Measurements from ENCODE around the gene ATN1. TPM values are rescaled to one million over a fixed set of nuclear protein-coding genes. Genes with fewer than 3 reads are reported as not detected.

ATN1 gene
- total RNA-seq, 4 donors from 2014 or later: 59.1 to 160 (median 112) TPM

- intact Hi-C loops (cut with DNase I; ENCODE audit: low total_unique reads): no loop called here
These were observed 403 bp downstream of the ATN1 start for GRCh38 chr12:6928022-6928702.

GRCh38 chr12:6928703-6929407, 1.1 kb downstream of the ATN1 start:
- no peak for DNase-seq
- Histone ChIP-seq H3K27ac (peak overlapping the region; percentile 96 to 99 (median 98)), H3K4me3 (peak overlapping the region; percentile 94 to 97 (median 94)), H3K36me3 (no peaks in the 10 kb centered on the region), H3K4me1 (peaks cover 35 to 84% (median 71%) of the 10 kb centered on the region in 4 donors), H3K27me3 (no peaks in the 10 kb centered on the region), H3K9me3 (no peaks in the 10 kb centered on the region)
- WGBS, 2 donors (ENCODE audit: low coverage in 1 of 2): 11% methylated on average over 19 of the region's 19 CpGs; no CpG with 5 or more reads in 1 of the 2 donors
- intact Hi-C loops (cut with DNase I; ENCODE audit: low total_unique reads): no loop called here
- in situ Hi-C loops (cut with MboI; ENCODE audit: low pct_ligation_motif_present in 1 of 4, low pct_unique_long_range_greater_than_20kb in 1 of 4, low sequenced_read_pairs in 3 of 4): loop anchor here in 2 of 4 donors (25.0 kb wide), 1 partner anchor 183 kb away; the partner anchor contains the start of gene C1RL (in 2 of the 2)
- TF ChIP-seq POLR2AphosphoS5 (IDR thresholded peaks at IDR 0.05): no peak
- no peak for TF ChIP-seq EP300 (IDR thresholded peaks at IDR 0.05; ENCODE audit: low read depth)
- no peak for TF ChIP-seq POLR2A (IDR thresholded peaks at IDR 0.05)
- TF ChIP-seq, protein P1, sequence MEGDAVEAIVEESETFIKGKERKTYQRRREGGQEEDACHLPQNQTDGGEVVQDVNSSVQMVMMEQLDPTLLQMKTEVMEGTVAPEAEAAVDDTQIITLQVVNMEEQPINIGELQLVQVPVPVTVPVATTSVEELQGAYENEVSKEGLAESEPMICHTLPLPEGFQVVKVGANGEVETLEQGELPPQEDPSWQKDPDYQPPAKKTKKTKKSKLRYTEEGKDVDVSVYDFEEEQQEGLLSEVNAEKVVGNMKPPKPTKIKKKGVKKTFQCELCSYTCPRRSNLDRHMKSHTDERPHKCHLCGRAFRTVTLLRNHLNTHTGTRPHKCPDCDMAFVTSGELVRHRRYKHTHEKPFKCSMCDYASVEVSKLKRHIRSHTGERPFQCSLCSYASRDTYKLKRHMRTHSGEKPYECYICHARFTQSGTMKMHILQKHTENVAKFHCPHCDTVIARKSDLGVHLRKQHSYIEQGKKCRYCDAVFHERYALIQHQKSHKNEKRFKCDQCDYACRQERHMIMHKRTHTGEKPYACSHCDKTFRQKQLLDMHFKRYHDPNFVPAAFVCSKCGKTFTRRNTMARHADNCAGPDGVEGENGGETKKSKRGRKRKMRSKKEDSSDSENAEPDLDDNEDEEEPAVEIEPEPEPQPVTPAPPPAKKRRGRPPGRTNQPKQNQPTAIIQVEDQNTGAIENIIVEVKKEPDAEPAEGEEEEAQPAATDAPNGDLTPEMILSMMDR (IDR thresholded peaks at IDR 0.05): no peak

More at GRCh38 chr12:6928022-6928702, 403 bp downstream of the ATN1 start:
- Histone ChIP-seq H3K27ac (peak overlapping the region; percentile 96 to 99 (median 98)), H3K9me3 (no peaks in the 10 kb centered on the region), H3K27me3 (no peaks in the 10 kb centered on the region), H3K4me3 (peak overlapping the region; percentile 94 to 97 (median 94)), H3K36me3 (no peaks in the 10 kb centered on the region), H3K4me1 (peaks cover 35 to 79% (median 65%) of the 10 kb centered on the region in 4 donors)
- 2% methylated on average over 11 of the region's 79 CpGs; no CpG with 5 or more reads in 1 of the 2 donors for WGBS, 2 donors (ENCODE audit: low coverage in 1 of 2)
- no peak for TF ChIP-seq EP300 (IDR thresholded peaks at IDR 0.05; ENCODE audit: low read depth)
- in situ Hi-C loops (cut with MboI; ENCODE audit: low pct_ligation_motif_present in 1 of 4, low pct_unique_long_range_greater_than_20kb in 1 of 4, low sequenced_read_pairs in 3 of 4): loop anchor here in 2 of 4 donors (25.0 kb wide), 1 partner anchor 184 kb away; the partner anchor contains the start of gene C1RL (in 2 of the 2)
- no peak for DNase-seq

DNA sequence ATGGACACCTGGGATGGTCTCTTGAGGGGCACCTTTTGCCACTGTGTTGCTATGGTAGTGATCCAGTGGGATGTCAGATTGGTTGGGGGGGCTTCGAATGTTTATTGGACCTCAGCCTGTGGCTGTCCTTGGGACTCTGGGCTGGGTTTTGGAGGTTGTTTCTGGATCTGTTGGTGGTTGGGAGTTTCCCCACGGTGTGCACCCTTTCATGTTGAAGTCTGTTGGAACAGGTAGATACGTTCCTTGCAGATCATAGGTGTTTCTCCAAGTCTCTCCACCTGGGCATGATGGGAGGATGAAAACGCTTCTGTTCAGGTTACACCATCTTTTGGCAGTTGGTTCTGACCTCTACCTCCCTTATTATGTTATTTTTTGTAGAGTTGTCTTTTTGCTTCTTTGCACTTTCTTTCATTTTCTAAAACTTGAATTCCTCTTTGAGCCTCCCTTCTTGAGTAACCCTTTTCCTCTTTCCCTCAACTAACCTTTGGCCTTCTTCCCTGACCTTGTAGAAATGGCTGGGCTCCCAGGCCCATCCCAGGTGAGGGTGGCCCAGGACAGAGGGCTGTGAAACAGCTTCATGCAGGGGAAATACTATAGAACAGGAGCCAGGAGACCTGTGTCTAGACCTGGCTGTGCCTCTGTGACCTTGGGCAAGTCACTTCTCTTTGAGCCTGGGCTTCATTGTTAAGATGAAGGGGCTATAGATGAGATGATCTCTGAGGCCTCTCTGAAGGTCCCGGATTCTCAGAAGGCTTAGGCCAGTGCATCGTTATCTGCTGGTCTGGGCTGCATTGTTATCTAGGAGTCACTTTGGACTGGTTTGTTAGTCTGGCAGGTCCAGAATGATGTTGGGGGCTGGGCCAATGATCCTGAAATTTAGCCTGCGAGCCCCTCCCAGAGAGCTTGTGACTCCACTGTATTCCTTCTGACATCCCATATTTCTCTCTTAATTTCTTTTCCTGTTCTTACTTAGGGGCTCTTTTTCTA, 2.0 kb downstream of the ATN1 start:
- 51 to 52% methylated on average over 2 to 7 of the region's 7 CpGs for WGBS, 2 donors (ENCODE audit: low coverage in 1 of 2)
- Histone ChIP-seq H3K27ac (peak overlapping the region; percentile 96 to 99 (median 98)), H3K4me1 (peaks cover 34 to 84% (median 70%) of the 10 kb centered on the region in 4 donors), H3K36me3 (no peaks in the 10 kb centered on the region), H3K27me3 (no peaks in the 10 kb centered on the region), H3K4me3 (peak overlapping the region; percentile 94 to 97 (median 94)), H3K9me3 (no peaks in the 10 kb centered on the region)
- TF ChIP-seq POLR2AphosphoS5 (IDR thresholded peaks at IDR 0.05) (no peak), EP300 (IDR thresholded peaks at IDR 0.05; ENCODE audit: low read depth) (no peak), POLR2A (IDR thresholded peaks at IDR 0.05) (no peak)
- TF ChIP-seq, protein P1 (IDR thresholded peaks at IDR 0.05): no peak
- intact Hi-C loops (cut with DNase I; ENCODE audit: low total_unique reads) (no loop called here), in situ Hi-C loops (cut with MboI; ENCODE audit: low pct_ligation_motif_present in 1 of 4, low pct_unique_long_range_greater_than_20kb in 1 of 4, low sequenced_read_pairs in 3 of 4) (loop anchor here in 2 of 4 donors (25.0 kb wide), 1 partner anchor 183 kb away; the partner anchor contains the start of gene C1RL (in 2 of the 2))
- no peak for DNase-seq

- H3K4me1 ChIP-seq: peaks cover 27 to 71% (median 57%) of the 10 kb centered on the region in 4 donors
- H3K36me3 ChIP-seq: peaks cover 0 to 8% (median 0%) of the 10 kb centered on the region in 4 donors
- WGBS, 2 donors (ENCODE audit: low coverage in 1 of 2): 55 to 75% methylated on average over 1 of the region's 1 CpG
- DNase-seq: no peak
- H3K9me3 ChIP-seq: no peaks in the 10 kb centered on the region
- no peaks in the 10 kb centered on the region for H3K27me3 ChIP-seq
- H3K27ac ChIP-seq: peak overlapping the region; percentile 55 to 99 (median 78)
- no peak overlapping the region for H3K4me3 ChIP-seq
- in situ Hi-C loops (cut with MboI; ENCODE audit: low pct_ligation_motif_present in 1 of 4, low pct_unique_long_range_greater_than_20kb in 1 of 4, low sequenced_read_pairs in 3 of 4) (loop anchor here in 2 of 4 donors (25.0 kb wide), 1 partner anchor 180 kb away; the partner anchor contains the start of gene C1RL (in 2 of the 2)), intact Hi-C loops (cut with DNase I; ENCODE audit: low total_unique reads) (no loop called here)
- no peak for TF ChIP-seq POLR2AphosphoS5 (IDR thresholded peaks at IDR 0.05)
- no peak for TF ChIP-seq POLR2A (IDR thresholded peaks at IDR 0.05)
- TF ChIP-seq, protein P1 (IDR thresholded peaks at IDR 0.05): no peak
- no peak for TF ChIP-seq EP300 (IDR thresholded peaks at IDR 0.05; ENCODE audit: low read depth)
These were observed 5.0 kb downstream of the ATN1 start for GRCh38 chr12:6932766-6933165.

All from transverse colon (tissue), 4 donors.